CD4-positive, CD25-positive, alpha-beta regulatory T cell (primary cell): Measurements from ENCODE around the gene ZNF423. TPM values are rescaled to one million over a fixed set of nuclear protein-coding genes. Genes with fewer than 3 reads are reported as not detected.

Experiments used
- ATAC-seq, 2 donors: fragments of 150-1000 bp; cut with Tn5 transposase; one replicate each; pipeline ENCODE4 v1.10.0; 2021; ENCODE audit warnings: low read depth in 2 of 2, moderate number of reproducible peaks in 2 of 2, moderate library complexity in 1 of 2
- DNase-seq, 3 donors: peaks; one replicate each; pipeline versions ENCODE4 v3.0.0 to v3.0.0-alpha.2; 2012 to 2022; ENCODE audit warnings: mixed read lengths in 1 of 3
- H3K27ac ChIP-seq: one replicate; pipeline ENCODE4 v1.7.0; 2013; ENCODE audit warnings: mild to moderate bottlenecking, low read length; ENCODE audit not compliant: insufficient read depth, poor library complexity, severe bottlenecking
- H3K27me3 ChIP-seq: one replicate; pipeline ENCODE4 v1.7.0; 2013; ENCODE audit warnings: low read length; ENCODE audit not compliant: control insufficient read depth, insufficient read depth
- H3K36me3 ChIP-seq: one replicate; pipeline ENCODE4 v1.7.0; 2013; ENCODE audit warnings: mild to moderate bottlenecking, low read length, moderate library complexity; ENCODE audit not compliant: control insufficient read depth, insufficient read depth
- H3K4me1 ChIP-seq: 2 replicates; pipeline ENCODE4 v1.7.0; 2013; ENCODE audit warnings: mild to moderate bottlenecking, low read length; ENCODE audit not compliant: insufficient read depth, control insufficient read depth, poor library complexity, severe bottlenecking
- H3K4me3 ChIP-seq: one replicate; pipeline ENCODE4 v1.7.0; 2013; ENCODE audit warnings: low read depth, mild to moderate bottlenecking, low read length, moderate library complexity
- H3K9me3 ChIP-seq, 2 experiments: 1 replicate in 1 of 2; 2 replicates in 1 of 2; pipeline ENCODE4 v1.7.0; 2013; ENCODE audit warnings: low read length in 2 of 2, mild to moderate bottlenecking in 1 of 2, moderate library complexity in 1 of 2; ENCODE audit not compliant: control insufficient read depth in 2 of 2
- H3K27ac Mint-ChIP-seq, 3 donors: one replicate each; pipeline ENCODE4 v1.8.0; 2020 to 2022; ENCODE audit warnings: mild to moderate bottlenecking in 3 of 3, mixed read lengths in 3 of 3, moderate library complexity in 2 of 3
- H3K27me3 Mint-ChIP-seq: one replicate; pipeline ENCODE4 v1.8.0; 2022; ENCODE audit warnings: mild to moderate bottlenecking, mixed read lengths
- H3K36me3 Mint-ChIP-seq: one replicate; pipeline ENCODE4 v1.8.0; 2020; ENCODE audit warnings: mixed read lengths
- H3K4me1 Mint-ChIP-seq, 4 donors: one replicate each; pipeline ENCODE4 v1.8.0; 2020 to 2022; ENCODE audit warnings: mixed read lengths in 4 of 4, mild to moderate bottlenecking in 1 of 4
- H3K4me3 Mint-ChIP-seq, 4 donors: one replicate each; pipeline ENCODE4 v1.8.0; 2020 to 2022; ENCODE audit warnings: mild to moderate bottlenecking in 4 of 4, mixed read lengths in 4 of 4, moderate library complexity in 3 of 4
- H3K9me3 Mint-ChIP-seq, 7 donors: one replicate each; pipeline ENCODE4 v1.8.0; 2020 to 2022; ENCODE audit warnings: mixed read lengths in 7 of 7, mild to moderate bottlenecking in 3 of 7, moderate library complexity in 2 of 7
- polyA plus RNA-seq, 4 donors: library from polyadenylated mRNA; unstranded; fragments of 300-500 nt; fragmentation: Illumina TruSeq; gene quantifications; one replicate each; pipeline ENCODE4 v1.2.3, GENCODE V29; 2021
- total RNA-seq: library from RNA; stranded (reverse); gene quantifications from one replicate; pipeline ENCODE4 v1.2.3, GENCODE V29; 2022

Gene ZNF423
- total and polyA plus RNA-seq, 5 donors from 2014 or later: 0.05 TPM; not detected in 4

DNA sequence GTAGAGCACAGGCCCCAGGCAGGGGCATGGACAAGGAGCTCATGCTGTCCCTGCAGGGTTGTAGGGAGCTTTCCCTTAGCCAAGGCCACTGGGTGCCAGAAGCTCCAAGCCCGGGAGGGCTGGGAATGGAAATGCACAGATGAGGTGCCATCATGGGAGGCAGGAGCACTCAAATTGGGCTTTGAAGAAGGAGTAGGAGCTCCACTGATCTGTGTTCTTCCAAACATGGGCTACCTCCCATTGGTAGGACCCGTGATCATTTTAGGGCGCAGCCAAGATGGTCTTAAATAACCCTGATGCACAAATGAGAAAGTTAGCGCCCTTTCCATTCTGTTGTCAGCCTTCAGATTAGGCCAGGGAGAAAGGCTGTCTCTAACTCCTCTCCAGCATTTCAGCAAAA lies 201.5 kb downstream of the ZNF423 start:
- Mint-ChIP-seq H3K27ac (no peak overlapping the region), H3K27me3 (no peaks in the 10 kb centered on the region), H3K36me3 (no peaks in the 10 kb centered on the region), H3K4me1 (peaks cover 0 to 5% (median 0%) of the 10 kb centered on the region in 4 donors), H3K9me3 (peaks cover 0 to 2% (median 0%) of the 10 kb centered on the region in 7 donors), H3K4me3 (no peak overlapping the region)
- no peak for ATAC-seq
- H3K36me3 ChIP-seq: no peaks in the 10 kb centered on the region
- H3K4me3 ChIP-seq: no peak overlapping the region
- no peak for DNase-seq
- H3K27ac ChIP-seq: no peak overlapping the region
- H3K4me1 ChIP-seq: no peaks in the 10 kb centered on the region
- H3K27me3 ChIP-seq: no peaks in the 10 kb centered on the region
- no peaks in the 10 kb centered on the region for H3K9me3 ChIP-seq

DNA sequence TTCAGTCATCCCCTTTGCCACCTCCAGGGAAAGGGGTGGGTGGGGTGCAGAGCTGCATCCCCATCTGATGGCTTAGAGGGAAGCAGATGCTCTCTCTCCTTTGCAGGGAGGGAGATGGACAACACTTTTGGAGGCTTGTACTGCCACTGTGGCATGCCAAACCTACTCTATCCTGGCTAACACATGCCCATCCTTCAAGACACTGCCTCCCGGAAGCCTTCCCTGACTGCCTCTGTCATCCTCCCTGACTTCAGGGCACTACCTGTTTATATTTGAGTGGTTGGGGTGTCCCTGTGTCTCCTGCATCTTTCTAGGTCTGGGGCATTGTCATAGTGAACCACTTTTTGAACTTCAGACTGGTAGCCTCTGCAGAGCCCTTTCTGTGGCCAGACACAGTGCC lies 202.3 kb downstream of the ZNF423 start:
- Mint-ChIP-seq H3K27ac (peak overlapping the region in 1 of 3 donors; percentile 56), H3K36me3 (no peaks in the 10 kb centered on the region), H3K4me1 (peaks cover 0 to under 1% (median 0%) of the 10 kb centered on the region in 4 donors), H3K9me3 (peaks cover 0 to 7% (median 1%) of the 10 kb centered on the region in 7 donors), H3K27me3 (no peaks in the 10 kb centered on the region), H3K4me3 (no peak overlapping the region)
- no peak overlapping the region for H3K27ac ChIP-seq
- peaks cover 0 to 5% of the 10 kb centered on the region in 2 experiments for H3K9me3 ChIP-seq
- DNase-seq (no peak), ATAC-seq (no peak)
- no peaks in the 10 kb centered on the region for H3K4me1 ChIP-seq
- no peaks in the 10 kb centered on the region for H3K27me3 ChIP-seq
- no peaks in the 10 kb centered on the region for H3K36me3 ChIP-seq
- H3K4me3 ChIP-seq: no peak overlapping the region

- Mint-ChIP-seq H3K4me1 (no peaks in the 10 kb centered on the region), H3K9me3 (peaks cover 0 to 10% (median 2%) of the 10 kb centered on the region in 7 donors), H3K36me3 (no peaks in the 10 kb centered on the region), H3K27me3 (no peaks in the 10 kb centered on the region), H3K27ac (no peak overlapping the region), H3K4me3 (no peak overlapping the region)
- no peaks in the 10 kb centered on the region for H3K4me1 ChIP-seq
- ATAC-seq: no peak
- H3K27ac ChIP-seq: no peak overlapping the region
- no peak for DNase-seq
- H3K27me3 ChIP-seq: no peaks in the 10 kb centered on the region
- H3K36me3 ChIP-seq: no peaks in the 10 kb centered on the region
- H3K9me3 ChIP-seq: peaks cover under 1 to 7% of the 10 kb centered on the region in 2 experiments
- H3K4me3 ChIP-seq: no peak overlapping the region
Measured at GRCh38 chr16:49653173-49653570, 202.7 kb downstream of the ZNF423 start.

DNA sequence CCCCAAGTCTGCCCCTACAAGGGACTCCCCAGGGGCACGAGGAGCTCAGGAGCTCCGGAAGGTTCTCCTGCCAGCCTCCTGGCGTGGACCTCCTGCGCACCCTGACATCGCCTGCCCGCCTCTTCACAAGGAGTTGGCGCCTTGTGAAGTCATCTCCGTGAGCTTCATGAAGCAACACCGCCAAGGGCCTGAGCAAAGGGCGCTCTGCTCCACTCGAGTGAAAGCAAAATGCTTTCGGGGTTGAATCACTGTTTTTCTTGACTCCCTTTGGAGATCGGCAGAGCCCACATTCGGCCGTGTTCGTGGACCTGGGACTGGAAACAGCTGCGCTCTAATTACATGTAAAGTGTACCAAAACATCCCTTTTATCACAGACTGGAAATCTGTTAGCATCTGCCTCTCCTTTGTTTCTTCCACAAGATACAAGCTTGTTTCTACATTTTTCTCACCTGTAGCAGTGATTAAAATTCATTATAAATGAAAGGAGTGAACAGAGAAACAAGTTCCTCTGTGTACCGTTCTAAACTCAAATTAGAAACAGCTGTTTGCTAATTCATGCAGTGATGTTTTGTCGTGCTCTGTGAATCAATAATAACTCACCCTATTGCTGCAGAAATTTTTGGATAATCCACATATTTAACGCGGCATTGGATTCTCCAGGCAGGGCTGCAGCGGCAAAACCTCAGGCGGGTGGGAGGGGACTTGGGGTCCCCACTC lies 203.3 kb downstream of the ZNF423 start:
- Histone ChIP-seq H3K9me3 (peaks cover 6 to 13% of the 10 kb centered on the region in 2 experiments), H3K27me3 (no peaks in the 10 kb centered on the region), H3K4me3 (no peak overlapping the region), H3K36me3 (no peaks in the 10 kb centered on the region), H3K4me1 (no peaks in the 10 kb centered on the region), H3K27ac (no peak overlapping the region)
- no peaks in the 10 kb centered on the region for H3K4me1 Mint-ChIP-seq
- no peak for DNase-seq
- no peak for ATAC-seq
- no peak overlapping the region for H3K27ac Mint-ChIP-seq
- peaks cover 0 to 14% (median 3%) of the 10 kb centered on the region in 7 donors for H3K9me3 Mint-ChIP-seq
- H3K36me3 Mint-ChIP-seq: no peaks in the 10 kb centered on the region
- H3K27me3 Mint-ChIP-seq: no peaks in the 10 kb centered on the region
- H3K4me3 Mint-ChIP-seq: no peak overlapping the region

- Histone ChIP-seq H3K9me3 (peaks cover 10 to 19% of the 10 kb centered on the region in 2 experiments), H3K27me3 (no peaks in the 10 kb centered on the region), H3K4me3 (no peak overlapping the region), H3K27ac (no peak overlapping the region), H3K36me3 (no peaks in the 10 kb centered on the region), H3K4me1 (no peaks in the 10 kb centered on the region)
- ATAC-seq (no peak), DNase-seq (no peak)
- Mint-ChIP-seq H3K4me3 (no peak overlapping the region), H3K27ac (no peak overlapping the region), H3K4me1 (no peaks in the 10 kb centered on the region), H3K27me3 (no peaks in the 10 kb centered on the region), H3K36me3 (no peaks in the 10 kb centered on the region), H3K9me3 (peaks cover 0 to 21% (median 7%) of the 10 kb centered on the region in 7 donors)
Measured at GRCh38 chr16:49651996-49652395, 203.9 kb downstream of the ZNF423 start.

DNA sequence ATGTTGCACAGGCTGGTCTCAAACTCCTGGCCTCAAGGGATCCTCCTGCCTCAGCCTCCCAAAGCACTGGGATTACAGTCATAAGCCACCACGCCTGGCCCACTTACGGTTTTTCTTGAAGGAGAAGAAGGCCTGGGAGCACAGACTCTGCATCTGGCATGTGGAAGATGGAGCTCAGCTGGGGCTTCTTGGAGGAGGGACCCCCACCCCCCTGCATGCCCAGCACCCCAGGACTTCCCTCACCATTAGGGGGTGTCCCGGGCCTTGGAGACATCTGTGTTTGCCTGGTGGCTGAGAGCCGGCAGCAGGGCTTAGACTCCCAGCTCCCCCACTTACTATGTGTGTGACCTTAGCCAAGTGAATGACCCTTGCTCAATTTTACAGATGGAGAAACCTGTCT lies 204.7 kb downstream of the ZNF423 start:
- Histone ChIP-seq H3K36me3 (no peaks in the 10 kb centered on the region), H3K27me3 (no peaks in the 10 kb centered on the region), H3K4me1 (no peaks in the 10 kb centered on the region), H3K4me3 (no peak overlapping the region), H3K27ac (no peak overlapping the region), H3K9me3 (peaks cover 11 to 22% of the 10 kb centered on the region in 2 experiments)
- no peak overlapping the region for H3K4me3 Mint-ChIP-seq
- no peaks in the 10 kb centered on the region for H3K27me3 Mint-ChIP-seq
- H3K27ac Mint-ChIP-seq: no peak overlapping the region
- ATAC-seq (no peak), DNase-seq (no peak)
- H3K36me3 Mint-ChIP-seq: no peaks in the 10 kb centered on the region
- no peaks in the 10 kb centered on the region for H3K4me1 Mint-ChIP-seq
- peaks cover 0 to 25% (median 7%) of the 10 kb centered on the region in 7 donors for H3K9me3 Mint-ChIP-seq

- Histone ChIP-seq H3K9me3 (peaks cover 14 to 28% of the 10 kb centered on the region in 2 experiments), H3K27me3 (no peaks in the 10 kb centered on the region), H3K4me1 (no peaks in the 10 kb centered on the region), H3K36me3 (no peaks in the 10 kb centered on the region), H3K27ac (no peak overlapping the region), H3K4me3 (no peak overlapping the region)
- H3K9me3 Mint-ChIP-seq: peaks cover 0 to 31% (median 7%) of the 10 kb centered on the region in 7 donors
- no peaks in the 10 kb centered on the region for H3K36me3 Mint-ChIP-seq
- no peak overlapping the region for H3K4me3 Mint-ChIP-seq
- DNase-seq: no peak
- H3K27me3 Mint-ChIP-seq: no peaks in the 10 kb centered on the region
- no peaks in the 10 kb centered on the region for H3K4me1 Mint-ChIP-seq
- no peak overlapping the region for H3K27ac Mint-ChIP-seq
- ATAC-seq: no peak
Measured at GRCh38 chr16:49650603-49651002, 205.3 kb downstream of the ZNF423 start.
